Panc1 (cell line): Measurements from ENCODE around the gene NDOR1.

Experiments used
- POLR2AphosphoS5 ChIP-seq: IDR thresholded peaks from 2 replicates; pipeline ENCODE4 v1.6.1; 2012; ENCODE audit warnings: mild to moderate bottlenecking, low read depth, low read length, moderate library complexity
- TF ChIP-seq, protein P1 (sequence below): fragments of 450-650 bp; IDR thresholded peaks from 2 replicates; pipeline ENCODE4 v1.5.1; 2017; ENCODE audit warnings: mild to moderate bottlenecking
- TF ChIP-seq, protein P2 (sequence below), 2 experiments: IDR thresholded peaks; 2 replicates each; pipeline ENCODE4 v1.6.1; 2011 to 2012; ENCODE audit warnings: low read depth in 2 of 2, control low read depth in 1 of 2, low read length in 1 of 2, mild to moderate bottlenecking in 1 of 2, moderate library complexity in 1 of 2; ENCODE audit not compliant: insufficient read depth in 1 of 2

DNA sequence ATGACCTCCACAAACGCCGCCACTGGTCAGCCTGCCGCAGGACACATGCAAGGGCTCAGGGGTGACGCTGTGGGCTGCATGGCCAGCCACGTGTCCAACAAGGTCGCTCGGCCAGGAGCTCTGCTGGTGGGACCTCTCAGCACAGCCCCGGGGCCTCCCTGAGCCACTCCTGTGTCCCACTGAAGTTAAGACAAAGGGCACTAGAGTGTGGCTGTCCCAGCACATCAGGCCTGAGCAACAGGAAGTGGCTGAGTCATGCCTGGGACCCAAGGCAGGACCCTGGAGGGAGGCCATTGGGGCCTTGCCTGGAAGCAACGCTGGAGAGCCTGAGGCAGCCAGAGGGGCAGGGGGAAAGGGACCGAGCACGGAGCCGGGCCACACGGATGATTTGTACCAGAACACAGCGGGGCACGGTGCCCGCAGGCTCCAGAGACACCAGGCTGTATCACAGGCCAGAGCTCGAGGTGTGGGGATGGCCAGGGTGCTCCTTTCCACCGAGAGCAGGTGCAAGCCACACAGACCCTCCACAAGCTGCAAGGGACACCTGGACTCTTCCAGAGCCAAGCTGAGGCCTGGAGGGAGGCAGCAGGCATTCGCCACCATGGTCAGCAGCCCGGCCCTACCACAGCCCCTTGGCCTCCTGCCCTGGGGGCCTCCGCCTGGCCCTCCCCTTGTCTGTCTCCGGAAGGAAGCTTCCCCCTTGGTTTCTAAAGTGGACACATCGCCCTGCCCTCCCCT is 27.1 kb upstream of the NDOR1 start:
- TF ChIP-seq, protein P1, sequence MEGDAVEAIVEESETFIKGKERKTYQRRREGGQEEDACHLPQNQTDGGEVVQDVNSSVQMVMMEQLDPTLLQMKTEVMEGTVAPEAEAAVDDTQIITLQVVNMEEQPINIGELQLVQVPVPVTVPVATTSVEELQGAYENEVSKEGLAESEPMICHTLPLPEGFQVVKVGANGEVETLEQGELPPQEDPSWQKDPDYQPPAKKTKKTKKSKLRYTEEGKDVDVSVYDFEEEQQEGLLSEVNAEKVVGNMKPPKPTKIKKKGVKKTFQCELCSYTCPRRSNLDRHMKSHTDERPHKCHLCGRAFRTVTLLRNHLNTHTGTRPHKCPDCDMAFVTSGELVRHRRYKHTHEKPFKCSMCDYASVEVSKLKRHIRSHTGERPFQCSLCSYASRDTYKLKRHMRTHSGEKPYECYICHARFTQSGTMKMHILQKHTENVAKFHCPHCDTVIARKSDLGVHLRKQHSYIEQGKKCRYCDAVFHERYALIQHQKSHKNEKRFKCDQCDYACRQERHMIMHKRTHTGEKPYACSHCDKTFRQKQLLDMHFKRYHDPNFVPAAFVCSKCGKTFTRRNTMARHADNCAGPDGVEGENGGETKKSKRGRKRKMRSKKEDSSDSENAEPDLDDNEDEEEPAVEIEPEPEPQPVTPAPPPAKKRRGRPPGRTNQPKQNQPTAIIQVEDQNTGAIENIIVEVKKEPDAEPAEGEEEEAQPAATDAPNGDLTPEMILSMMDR, result no peak
- no peak for TF ChIP-seq POLR2AphosphoS5
- TF ChIP-seq, protein P2, sequence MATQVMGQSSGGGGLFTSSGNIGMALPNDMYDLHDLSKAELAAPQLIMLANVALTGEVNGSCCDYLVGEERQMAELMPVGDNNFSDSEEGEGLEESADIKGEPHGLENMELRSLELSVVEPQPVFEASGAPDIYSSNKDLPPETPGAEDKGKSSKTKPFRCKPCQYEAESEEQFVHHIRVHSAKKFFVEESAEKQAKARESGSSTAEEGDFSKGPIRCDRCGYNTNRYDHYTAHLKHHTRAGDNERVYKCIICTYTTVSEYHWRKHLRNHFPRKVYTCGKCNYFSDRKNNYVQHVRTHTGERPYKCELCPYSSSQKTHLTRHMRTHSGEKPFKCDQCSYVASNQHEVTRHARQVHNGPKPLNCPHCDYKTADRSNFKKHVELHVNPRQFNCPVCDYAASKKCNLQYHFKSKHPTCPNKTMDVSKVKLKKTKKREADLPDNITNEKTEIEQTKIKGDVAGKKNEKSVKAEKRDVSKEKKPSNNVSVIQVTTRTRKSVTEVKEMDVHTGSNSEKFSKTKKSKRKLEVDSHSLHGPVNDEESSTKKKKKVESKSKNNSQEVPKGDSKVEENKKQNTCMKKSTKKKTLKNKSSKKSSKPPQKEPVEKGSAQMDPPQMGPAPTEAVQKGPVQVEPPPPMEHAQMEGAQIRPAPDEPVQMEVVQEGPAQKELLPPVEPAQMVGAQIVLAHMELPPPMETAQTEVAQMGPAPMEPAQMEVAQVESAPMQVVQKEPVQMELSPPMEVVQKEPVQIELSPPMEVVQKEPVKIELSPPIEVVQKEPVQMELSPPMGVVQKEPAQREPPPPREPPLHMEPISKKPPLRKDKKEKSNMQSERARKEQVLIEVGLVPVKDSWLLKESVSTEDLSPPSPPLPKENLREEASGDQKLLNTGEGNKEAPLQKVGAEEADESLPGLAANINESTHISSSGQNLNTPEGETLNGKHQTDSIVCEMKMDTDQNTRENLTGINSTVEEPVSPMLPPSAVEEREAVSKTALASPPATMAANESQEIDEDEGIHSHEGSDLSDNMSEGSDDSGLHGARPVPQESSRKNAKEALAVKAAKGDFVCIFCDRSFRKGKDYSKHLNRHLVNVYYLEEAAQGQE (IDR thresholded peaks at IDR 0.05; ENCODE audit: insufficient read depth in 1 of 2, low read depth in 2 of 2, low read length in 1 of 2), result no peak
